Nucleus accumbens (tissue), 56 donors: ENCODE data around the gene LENEP.

Experiments
- DNase-seq, 56 donors: peaks; one replicate each; lab custom pipeline; 2025; lab: John Stamatoyannopoulos, UW

Gene LENEP

DNA sequence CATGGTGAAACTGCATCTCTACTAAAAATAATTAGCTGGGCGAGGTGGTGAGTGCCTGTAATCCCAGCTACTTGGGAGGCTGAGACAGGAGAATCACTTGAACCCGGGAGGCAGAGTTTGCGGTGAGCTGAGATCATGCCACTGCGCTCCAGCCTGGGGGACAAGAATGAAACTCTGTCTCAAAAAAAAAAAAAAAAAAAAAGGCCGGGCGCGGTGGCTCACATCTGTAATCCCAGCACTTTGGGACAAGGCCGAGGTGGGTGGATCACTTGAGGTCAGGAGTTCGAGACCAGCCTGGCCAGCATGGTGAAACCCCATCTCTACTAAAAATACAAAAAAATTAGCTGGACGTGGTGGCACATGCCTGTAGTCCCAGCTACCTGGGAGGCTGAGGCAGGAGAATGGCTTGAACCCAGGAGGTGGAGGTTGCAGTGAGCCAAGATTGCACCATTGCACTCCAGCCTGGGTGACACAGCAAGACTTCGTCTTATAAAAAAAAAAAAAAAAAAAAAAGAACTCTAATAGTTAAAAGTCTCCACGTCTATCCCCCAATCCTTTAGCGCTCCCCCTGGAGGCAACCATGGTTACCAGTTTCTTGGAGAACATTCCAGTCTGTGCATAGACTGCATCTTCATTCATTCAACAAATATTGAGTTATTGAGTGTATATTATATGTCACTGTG, 2.1 kb downstream of the LENEP start:
- DNase-seq: peak in 12 of 56 donors; percentile 5 to 61 (median 20)

DNA sequence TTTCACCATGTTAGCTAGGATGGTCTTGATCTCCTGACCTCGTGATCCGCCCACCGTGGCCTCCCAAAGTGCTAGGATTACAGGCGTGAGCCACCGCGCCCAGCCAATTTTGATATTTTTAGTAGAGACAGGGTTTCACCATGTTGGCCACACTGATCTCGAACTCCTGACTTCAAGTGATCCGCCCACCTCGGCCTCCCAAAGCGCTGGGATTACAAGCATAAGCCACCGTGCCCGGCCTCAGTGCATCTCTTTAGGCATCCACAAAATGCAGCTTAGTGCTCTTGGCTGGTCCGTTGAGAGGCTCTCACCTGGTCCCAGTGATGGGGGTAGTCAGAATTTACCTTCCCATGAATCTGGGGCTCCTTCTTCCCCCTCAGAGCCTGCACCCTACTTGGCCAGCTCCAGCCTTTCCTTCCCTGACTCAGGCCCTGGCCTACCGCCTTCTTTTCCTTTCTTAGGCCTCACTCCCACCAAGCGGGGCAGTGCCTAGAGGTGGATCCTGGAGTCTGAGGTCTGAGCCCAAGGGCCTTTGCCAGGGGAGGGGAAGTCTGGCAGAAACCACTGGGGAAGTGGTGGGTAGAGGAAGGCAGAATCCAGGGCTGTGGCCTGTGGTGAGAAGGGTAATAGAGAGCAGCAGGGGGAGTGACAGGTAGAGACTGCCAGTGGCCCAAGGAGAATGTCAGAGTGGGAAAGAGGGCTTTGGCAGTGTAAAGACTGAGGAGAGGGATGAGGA, 3.7 kb downstream of the LENEP start:
- no peak for DNase-seq

DNA sequence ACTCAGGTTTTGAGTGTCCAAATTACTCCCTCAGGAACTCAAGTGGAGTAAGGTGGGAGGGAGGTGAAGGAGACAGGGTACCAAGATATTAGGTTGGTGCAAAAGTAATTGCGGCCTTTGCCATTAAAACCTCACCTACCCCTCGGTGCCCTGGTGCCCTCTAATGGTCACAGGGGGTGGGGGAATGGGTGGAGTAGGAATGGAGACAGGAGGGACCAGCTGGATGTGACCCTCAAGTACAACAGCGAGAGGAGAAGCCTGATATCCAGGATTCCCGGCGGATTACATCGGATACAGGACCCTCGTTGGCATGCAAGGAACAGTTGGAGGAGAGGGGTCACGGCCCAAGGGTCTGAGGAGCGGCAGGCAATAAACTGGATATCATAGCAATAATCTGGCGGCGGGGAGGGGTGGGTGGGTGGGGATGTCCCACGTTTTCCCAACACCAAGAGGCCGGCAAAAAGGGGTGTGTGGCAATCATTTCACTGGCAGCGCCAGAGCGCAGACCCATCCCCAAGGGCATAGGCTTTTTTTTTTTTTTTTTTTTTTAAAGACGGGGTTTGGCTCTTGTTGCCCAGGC, 4.9 kb downstream of the LENEP start:
- DNase-seq: no peak

DNA sequence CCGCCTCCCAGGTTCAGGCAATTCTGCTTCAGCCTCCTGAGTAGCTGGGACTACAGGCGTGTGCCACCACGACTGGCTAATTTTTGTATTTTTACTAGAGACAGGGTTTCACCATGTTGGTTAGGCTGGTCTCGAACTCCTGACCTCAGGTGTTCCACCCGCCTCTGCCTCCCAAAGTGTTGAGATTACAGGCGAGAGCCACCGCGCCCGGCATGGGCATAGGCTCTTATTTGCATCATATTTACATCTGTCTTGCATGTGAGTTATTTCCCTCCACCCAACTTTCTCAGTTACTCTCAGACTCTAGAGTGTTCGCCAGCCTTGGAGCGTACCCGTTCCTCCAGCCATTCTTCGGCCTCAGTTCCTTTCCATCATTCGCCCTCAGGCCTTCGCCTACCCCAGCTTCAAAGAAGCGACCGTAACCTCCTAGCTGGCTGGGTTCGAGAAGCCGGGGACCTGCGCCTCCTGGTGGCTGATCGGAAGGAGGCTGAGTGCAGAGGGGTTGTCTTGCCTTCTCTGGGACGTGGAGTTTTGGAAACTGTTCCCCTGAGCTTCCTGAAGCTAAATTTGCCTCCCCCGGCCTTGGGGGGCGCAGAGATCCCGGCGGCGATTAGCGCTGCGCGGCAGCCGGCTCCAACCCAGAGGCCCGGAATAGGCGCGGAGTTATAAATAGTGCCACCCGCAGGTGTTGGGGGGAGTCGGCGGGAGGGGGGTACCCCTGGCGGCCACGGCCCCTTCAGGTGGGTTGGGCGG, 5.6 kb downstream of the LENEP start:
- peak in 41 of 56 donors; percentile 14 to 70 (median 38) for DNase-seq

DNA sequence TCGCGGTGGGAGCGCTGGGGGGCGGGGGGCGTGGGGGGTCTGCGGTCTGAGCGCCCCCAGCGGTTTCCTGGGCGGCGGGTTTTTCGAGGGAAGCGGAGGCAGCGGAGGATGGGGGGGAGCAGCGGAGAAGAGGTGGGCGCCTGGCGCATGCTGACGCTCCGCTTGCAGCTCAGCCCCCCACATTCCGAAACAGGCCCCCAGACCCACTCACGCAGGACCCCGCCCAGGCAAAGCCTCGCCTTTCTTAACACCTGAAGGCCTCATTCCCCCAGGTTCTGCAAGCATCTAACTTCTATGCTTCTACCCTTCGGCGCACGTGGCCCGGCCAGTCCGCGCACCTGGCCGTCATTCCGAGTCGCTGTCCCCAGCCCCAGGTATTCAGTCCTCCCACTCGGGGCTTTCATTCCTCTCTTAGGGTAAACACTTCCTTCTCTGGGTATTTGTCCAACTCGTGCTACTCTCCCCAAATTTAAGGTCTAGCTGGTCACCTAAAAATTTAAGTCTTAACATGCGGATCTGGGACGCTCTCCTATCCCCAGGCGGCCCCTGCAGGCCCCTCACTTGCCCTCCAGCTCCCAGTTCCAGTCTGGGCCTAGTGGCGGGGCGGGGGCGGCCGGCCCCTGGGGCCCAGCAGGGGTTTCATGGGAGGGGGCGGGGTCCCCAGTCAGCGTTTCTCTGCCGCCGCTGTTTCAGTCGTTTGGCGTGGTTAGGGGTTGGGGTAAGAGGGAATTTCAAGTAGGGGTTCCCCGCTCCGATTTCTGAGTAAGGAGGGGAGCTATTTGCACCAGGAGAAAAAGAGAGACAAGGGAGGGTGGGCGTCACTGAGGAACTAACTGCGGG, 6.4 kb downstream of the LENEP start:
- peak in 2 of 56 donors; percentile 41 to 45 for DNase-seq

DNA sequence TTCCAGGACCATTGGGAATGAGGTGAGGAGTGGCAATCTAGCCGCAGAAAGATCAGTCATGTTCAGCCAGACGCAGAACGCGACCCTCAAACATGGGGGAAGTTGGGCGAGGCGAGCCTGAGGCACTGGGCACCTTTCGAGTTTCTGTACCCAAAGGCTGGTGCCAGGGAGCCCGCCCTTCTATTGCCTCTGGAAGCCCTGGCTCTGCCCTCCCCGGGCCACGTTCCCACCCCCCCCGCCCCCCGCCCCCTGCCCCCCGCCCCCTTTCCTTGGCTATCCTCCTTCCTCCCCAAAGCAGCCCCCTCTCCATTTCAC, 7.0 kb downstream of the LENEP start:
- DNase-seq: peak in 11 of 56 donors; percentile 47 to 76 (median 69)

DNA sequence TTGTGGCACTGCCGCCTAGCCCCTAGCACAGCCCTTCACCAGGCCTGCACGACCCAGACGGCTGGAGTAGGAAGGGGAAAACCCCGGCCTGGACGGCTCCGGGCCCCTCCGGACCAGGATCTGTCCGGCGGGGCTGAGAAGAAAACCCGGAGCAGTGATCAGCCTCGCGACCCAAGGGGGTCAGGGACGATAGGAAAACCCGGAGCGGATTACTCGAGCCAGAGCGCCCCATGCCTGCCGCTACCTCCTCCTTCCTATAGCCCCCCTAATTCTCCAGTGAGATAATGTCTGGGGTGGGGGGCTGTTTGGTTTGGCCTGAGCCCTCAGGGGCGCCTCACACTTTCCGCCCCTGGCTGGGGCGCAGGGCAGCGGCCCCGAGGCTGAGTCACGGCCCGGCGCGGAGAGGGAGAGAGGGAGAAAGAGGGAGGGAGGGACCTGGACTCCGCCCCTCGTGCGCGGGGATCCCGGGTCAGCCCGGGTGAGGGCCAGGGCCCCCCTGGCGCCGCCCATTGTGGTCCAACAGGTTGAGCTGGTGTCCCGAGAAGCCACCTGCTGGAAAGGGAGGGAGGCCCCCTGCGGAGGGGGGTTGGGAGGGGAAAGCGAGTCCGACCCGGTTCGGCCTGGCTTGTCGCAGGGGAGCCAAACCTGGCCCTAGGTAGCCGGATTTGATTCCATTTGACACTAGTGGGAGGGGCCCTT, 7.5 kb downstream of the LENEP start:
- DNase-seq: peak in 54 of 56 donors; percentile 34 to 96 (median 80)

DNA sequence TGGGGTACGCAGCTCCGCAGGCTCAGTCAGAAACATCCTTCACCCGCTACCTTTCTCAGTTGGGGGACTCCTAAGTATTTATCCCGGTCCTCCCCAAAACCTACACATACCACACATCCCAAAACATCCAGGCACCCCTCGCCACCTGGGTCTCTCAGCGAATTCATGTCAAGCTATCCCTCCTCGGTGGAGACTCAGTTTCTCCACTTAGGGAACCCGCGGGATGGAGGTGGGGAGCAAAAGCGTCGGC, 8.0 kb downstream of the LENEP start:
- peak in 2 of 56 donors; percentile 79 to 90 for DNase-seq

DNA sequence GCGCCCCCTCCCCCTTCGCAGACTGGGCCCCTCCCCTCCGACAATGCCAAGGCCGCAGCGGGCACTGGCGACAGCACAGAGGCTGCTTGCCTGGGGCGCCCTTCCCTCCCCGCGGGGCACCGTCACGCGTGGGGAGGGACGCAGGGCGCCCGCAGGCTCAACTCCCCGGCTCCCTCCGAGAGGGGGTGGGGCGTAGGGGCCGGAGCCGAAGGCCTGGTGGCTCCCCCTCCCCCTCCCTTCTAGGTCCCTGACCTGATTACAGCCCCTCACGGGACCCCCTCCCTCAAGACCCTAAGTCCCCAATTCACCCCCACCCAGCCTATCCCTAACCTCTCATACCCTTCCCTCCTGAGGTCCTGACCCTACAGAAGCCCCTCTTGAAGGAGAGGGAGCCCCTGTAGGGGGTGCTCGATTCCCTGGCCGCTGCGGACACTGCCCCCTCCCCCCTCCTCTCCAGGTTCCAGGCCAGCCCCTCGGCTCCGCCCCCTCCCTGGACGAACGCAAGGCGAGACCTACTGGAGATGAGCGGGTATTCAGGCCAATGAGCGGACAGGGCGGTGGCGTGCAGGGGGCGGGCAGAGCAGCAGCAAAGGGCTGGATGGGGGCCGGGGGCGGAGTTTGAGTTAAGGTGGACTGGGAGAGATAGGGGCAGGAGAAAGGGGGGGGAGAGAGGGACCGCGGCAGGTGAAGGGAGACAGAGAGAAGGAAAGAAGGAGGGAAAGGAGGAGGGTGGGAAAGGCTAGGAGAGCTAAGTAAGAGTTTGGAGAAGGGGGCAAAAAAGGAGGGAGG, 8.5 kb downstream of the LENEP start:
- DNase-seq: peak; percentile 83 to 100 (median 99)

DNA sequence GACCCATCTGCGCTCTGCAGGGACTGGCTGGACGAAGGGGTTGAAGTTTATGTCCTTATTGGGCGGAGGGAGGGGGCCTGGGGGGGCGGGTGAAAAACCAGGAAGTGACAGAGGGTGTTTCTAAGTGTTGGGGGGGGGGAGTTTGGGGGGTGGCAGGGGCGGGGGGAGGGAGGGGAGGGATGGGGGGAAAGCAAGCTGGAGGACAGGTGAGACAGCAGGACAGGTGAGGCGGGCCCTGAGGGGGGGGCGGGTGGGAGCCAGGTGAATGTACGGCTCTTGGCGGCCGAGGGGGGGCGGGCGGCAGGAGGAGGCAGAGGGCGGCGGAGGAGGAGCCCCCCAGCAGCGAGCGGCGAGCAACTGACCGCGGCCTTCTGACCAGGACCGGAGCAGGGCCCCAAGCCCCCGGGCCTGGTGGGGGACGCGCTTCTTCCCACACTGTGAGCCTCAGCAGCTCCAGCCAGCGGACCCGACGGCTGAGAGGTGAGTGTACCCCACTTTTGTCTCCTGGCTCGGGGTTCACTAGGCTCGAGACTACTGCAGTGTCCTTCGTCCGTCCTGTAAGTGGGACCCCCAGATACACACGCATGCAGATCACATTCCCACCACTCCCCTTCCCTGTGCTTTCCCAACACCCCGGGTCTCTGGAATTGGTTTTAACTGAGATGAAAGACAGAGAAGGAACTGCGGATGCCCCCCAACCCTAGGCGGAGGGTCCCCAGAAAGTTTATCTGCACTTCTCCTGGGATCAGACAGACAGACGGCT, 9.3 kb downstream of the LENEP start, which contains the start of gene ZBTB7B:
Gene ZBTB7B, plus strand, starts transcription at position 339 of the 763 bp plus-strand sequence. CDS start 11,859 bp downstream, outside the sequence.
- DNase-seq: peak in 25 of 56 donors; percentile 22 to 87 (median 63)

DNA sequence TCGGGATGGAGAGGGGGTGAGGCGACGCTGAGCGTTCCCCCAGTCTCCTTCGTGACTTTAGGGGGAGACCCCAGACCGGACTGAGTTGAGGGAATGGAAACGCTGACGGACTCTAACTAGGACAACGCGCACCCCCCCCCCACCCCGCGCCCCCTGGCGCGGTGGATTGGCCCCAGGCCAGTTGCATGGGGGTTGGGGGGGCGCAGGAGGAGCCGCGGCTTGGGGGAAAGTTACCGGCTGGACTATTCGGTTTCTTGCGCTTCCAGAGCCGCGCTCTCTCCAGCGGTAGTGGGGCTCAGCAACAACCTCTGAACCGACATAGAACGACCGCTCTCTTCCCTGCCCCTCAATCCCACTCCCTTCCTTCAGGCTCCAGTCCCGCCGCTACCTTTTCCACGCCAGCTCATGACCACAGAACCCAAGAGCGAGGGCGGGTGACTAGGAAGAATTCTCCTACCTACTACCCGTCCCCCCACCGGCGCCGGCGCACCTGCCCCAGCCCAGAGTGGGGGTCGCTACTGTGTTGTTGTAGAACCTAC, 9.9 kb downstream of the LENEP start:
- peak in 26 of 56 donors; percentile 29 to 73 (median 48) for DNase-seq

DNA sequence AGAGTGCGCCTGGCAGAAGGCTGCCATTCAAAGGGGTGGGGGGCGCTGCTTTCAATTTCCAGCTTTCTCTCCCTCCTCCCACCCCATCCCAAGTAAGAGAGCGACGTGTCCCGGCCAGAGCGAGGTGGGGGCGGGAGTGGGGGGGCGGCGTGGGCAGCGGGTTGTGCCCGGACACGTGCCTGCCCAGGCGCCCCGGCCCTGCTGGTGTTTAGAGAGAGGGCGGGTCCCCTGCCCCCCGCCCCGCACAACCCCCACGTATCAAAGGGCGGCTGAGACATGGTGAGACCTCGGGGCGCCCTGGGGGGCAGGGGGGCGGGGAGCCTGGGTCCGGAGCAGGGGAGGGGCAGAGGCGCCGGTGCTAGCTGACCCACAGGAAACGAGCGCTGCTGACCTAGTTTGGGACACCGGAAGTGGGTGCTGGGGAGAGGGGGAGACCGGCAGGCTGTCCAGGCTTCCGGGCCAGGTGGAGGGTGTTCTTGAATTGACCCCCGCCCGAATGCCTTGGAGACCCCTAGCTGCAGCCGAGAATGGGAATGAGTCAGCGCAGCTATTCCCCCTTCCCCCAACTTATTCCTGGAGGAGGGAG, 10.5 kb downstream of the LENEP start:
- peak in 44 of 56 donors; percentile 17 to 81 (median 53) for DNase-seq

DNA sequence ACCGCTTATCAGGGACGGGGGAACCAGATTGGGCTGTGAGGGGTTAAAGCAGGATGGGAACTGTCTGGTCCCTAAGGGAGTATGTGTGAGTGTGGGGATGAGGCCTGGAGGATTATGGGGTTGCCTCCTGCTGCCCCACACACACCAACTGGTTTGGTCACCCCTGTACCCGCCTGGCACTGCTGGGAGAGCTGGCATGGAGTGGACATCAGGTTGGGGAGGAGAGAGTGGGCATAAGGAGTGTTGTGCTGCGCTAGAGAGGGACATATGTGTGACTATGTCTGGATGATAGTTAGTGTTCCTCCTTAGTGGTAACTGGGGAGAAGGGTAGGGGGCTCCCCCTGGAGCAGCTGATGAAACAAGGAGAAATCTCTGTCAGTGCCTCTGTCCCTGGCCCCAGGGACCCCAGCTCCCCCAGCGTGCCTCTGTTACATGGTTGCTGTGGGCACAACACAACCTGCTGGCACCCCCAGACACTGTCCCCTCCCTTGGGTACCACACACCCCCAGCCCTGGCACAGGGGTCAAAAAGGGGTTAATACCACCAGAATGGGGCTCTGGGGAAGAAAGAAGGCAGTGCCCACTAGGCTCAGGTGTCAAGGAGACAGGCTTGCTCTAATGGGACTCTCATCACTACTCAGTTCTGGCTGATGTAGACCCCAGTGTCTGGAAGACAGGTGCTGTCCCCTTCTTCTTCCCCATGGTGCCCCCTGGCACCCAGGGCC, 11.1 kb downstream of the LENEP start:
- peak in 17 of 56 donors; percentile 24 to 71 (median 49) for DNase-seq

DNA sequence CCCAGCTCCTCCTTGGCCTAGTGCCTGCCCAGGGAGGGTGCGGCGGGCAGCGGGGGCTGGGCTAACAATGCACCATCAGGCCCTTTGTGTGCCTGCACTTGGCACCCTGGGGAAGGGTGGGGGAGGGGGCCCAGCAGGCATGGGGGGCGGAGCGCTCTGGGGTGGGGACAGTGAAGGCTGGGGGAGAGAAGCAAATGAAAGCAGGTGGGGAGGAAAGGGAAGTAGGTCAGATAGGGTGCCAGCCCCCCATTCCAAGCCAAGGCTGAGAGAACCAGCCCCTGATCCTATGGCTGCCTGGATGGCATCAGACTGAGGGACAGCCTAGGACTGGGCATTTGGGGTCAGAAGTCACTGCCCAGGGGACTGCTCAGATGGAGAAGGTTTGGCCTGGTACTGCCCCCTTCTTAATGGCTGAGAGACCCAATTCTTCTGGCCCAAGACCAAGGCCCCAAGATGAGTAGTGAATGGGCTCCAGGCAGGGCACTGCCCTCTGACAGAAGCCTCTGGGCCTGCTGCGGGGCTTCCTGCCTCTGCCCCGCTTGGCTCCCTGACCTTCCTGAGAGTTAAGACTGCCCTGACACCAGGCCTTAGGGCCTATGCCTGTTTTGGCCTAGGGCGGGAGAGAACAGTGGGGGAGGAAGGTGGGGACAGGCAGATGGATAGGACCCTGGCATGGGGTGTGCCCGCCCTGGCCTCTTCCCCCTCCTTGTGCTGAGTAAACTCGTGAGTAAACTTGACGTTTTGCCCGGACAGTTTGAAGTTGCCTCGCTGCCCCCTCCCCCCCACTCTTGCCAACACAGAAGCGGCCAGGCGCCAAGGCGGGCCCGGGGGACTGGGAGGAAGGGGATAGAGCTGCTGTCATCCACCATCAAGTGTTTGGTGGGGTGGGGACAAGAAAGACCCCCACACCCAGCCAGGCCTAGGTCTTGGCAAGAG, 12.0 kb downstream of the LENEP start:
- peak in 52 of 56 donors; percentile 24 to 89 (median 67) for DNase-seq

DNA sequence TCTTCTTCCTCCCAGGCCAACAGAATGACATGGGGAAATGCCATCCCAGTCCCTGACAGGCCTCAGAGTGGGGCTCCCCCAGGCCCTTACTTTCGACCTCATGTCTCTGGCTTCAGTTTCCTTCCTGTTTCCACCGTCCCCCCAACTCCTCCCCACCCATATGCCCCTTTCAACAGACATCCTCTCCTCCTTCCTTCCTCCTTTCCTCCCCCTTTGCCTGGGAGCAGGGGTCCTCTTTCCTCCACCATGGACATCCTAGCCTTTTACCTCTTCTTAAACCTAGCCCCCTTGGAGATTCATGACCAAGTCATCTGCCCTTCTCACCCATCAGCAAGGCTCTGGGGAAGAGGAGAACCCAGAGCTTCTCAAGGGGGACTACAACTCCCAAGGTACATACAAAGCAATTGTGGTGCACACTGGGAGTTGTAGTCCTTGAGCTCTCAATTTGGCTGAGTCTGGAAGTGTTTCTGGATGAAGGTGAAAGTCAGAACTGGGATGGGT, 13.3 kb downstream of the LENEP start:
- peak in 18 of 56 donors; percentile 10 to 57 (median 33) for DNase-seq
